Activated T-cell treated with anti-CD3 and anti-CD28 coated beads, Interleukin-2, amount 50 U/mL, for 48 hours (primary cell): ENCODE data around the gene UBE2E2.
"Not testable (repeated sequence)": the region's sequence is repeated elsewhere in the genome, so short reads cannot be mapped to it uniquely, and the experiment has no call there.

ENCODE experiments used
- DNase-seq, 2 experiments: peaks; one replicate each; pipeline ENCODE4 v3.0.0-alpha.2; 2020

Gene UBE2E2

GRCh38 chr3:23594894-23595670, 392.0 kb downstream of the UBE2E2 start:
- DNase-seq, result no peak

GRCh38 chr3:23595851-23596250, 392.7 kb downstream of the UBE2E2 start:
- no peak for DNase-seq

- DNase-seq, result no peak
Measured at GRCh38 chr3:23600167-23600871, 397.2 kb downstream of the UBE2E2 start.

GRCh38 chr3:23601091-23601822, 398.1 kb downstream of the UBE2E2 start:
- no peak for DNase-seq

GRCh38 chr3:23602971-23603370, 399.8 kb downstream of the UBE2E2 start:
- no peak for DNase-seq

- no peak for DNase-seq
Measured at GRCh38 chr3:23607184-23607847, 404.2 kb downstream of the UBE2E2 start.

- no peak for DNase-seq
Measured at GRCh38 chr3:23608650-23609049, 405.5 kb downstream of the UBE2E2 start.

GRCh38 chr3:23611737-23612295, 408.7 kb downstream of the UBE2E2 start:
- no peak for DNase-seq

GRCh38 chr3:23612296-23612891, 409.3 kb downstream of the UBE2E2 start:
- no peak for DNase-seq

GRCh38 chr3:23615068-23615467, 411.9 kb downstream of the UBE2E2 start:
- no peak for DNase-seq

- DNase-seq, result not testable (repeated sequence)
Measured at GRCh38 chr3:23618475-23618874, 415.3 kb downstream of the UBE2E2 start.

- no peak for DNase-seq
Measured at GRCh38 chr3:23619705-23620637, 416.8 kb downstream of the UBE2E2 start.

GRCh38 chr3:23620638-23621015, 417.5 kb downstream of the UBE2E2 start:
- no peak for DNase-seq

- no peak for DNase-seq
Measured at GRCh38 chr3:23623844-23624243, 420.7 kb downstream of the UBE2E2 start.

- DNase-seq, result no peak
Measured at GRCh38 chr3:23624305-23624704, 421.2 kb downstream of the UBE2E2 start.

GRCh38 chr3:23626442-23626841, 423.3 kb downstream of the UBE2E2 start:
- DNase-seq, result no peak

GRCh38 chr3:23629181-23629894, 426.2 kb downstream of the UBE2E2 start:
- DNase-seq, result no peak

- no peak for DNase-seq
Measured at GRCh38 chr3:23633261-23633960, 430.3 kb downstream of the UBE2E2 start.

GRCh38 chr3:23637339-23637738, 434.2 kb downstream of the UBE2E2 start:
- DNase-seq, result no peak
